ENCODE results near the gene MTFMT. TPM values are rescaled to one million over a fixed set of nuclear protein-coding genes. Genes with fewer than 3 reads are reported as not detected.

The MTFMT gene
- total RNA-seq (10 to 100 TPM; 14.8 to 42.8 (median 17.8) TPM), polyA plus RNA-seq (10 to 100 TPM in 1 of 3 donors, 1 to 10 TPM in 2; 5.2 to 11.2 (median 6.4) TPM)
- long read RNA-seq, donor 1, partial matches to known transcripts, result 0 of 6 reads
- long read RNA-seq, donor 1, other reads (novel, unspliced or antisense), result 0 of 6 reads
- long read RNA-seq, donor 2, partial matches to known transcripts, result 0 of 2 reads
- long read RNA-seq, donor 2, other reads (novel, unspliced or antisense), result 0 of 2 reads
- long read RNA-seq, donor 3, partial matches to known transcripts, result 0 of 6 reads
- long read RNA-seq, donor 3, other reads (novel, unspliced or antisense), result 0 of 6 reads
- long read RNA-seq, donor 4, transcript MTFMT-201 (9 exons, 2,734 nt), result major isoform, 5 of 10 reads
- long read RNA-seq, donor 4, partial matches to known transcripts, result 2 of 10 reads
- long read RNA-seq, donor 4, other reads (novel, unspliced or antisense), result 1 of 10 reads
- long read RNA-seq, donor 5, transcript MTFMT-201 (9 exons, 2,734 nt), result major isoform, 15 of 20 reads
- long read RNA-seq, donor 5, partial matches to known transcripts, result 1 of 20 reads
- long read RNA-seq, donor 5, other reads (novel, unspliced or antisense), result 2 of 20 reads
- long read RNA-seq, donor 6, transcript MTFMT-201 (9 exons, 2,734 nt), result major isoform, 5 of 11 reads
- long read RNA-seq, donor 6, partial matches to known transcripts, result 1 of 11 reads
- long read RNA-seq, donor 6, other reads (novel, unspliced or antisense), result 4 of 11 reads
- long read RNA-seq, donor 7, transcript MTFMT-201 (9 exons, 2,734 nt), result major isoform, 5 of 6 reads
- long read RNA-seq, donor 7, partial matches to known transcripts, result 0 of 6 reads
- long read RNA-seq, donor 7, other reads (novel, unspliced or antisense), result 0 of 6 reads
- long read RNA-seq, donor 8, partial matches to known transcripts, result 0 of 7 reads
- long read RNA-seq, donor 8, other reads (novel, unspliced or antisense), result 0 of 7 reads
- long read RNA-seq, donor 9, partial matches to known transcripts, result 0 of 4 reads
- long read RNA-seq, donor 9, other reads (novel, unspliced or antisense), result 0 of 4 reads
- long read RNA-seq, donor 10, partial matches to known transcripts, result 0 of 7 reads
- long read RNA-seq, donor 10, other reads (novel, unspliced or antisense), result 0 of 7 reads

DNA sequence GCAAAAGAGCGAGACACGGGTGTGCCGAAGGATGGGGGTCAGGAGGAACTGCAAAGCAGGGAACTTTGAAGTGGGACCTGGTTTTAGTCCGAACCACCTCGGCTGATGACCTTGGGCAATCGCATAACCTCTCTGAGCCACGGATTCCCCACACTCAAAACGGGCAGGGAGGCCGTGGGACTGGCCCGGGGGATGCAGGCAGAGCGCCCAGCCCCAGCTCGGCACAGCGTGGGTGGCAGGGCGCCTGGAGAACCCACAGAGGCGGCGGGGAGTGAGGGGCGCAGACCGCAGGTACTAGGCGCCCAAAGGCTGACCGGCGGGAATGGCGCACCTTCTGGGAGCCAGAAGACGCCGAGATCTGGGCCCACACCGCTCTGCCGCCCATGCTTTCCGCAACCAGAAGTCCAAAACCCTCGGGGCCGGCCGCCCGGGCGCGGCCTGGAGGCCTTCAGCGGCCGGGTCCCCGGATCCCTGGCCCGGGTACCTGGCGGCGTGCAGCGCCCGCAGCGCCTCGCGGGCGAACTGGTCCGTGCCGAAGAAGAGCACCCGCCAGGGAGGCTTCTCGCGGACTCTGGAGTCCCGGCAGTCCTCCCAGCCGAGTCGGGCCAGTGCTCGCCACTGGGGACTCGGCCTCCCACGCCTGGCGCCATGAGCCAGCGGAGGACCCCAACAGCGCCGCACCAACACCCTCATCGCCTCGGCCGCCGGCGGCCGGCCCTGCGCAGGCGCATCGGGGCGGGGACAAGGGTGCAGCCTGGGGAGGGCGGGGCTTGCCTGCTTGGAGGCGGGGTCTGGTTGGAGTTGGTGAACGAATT, at the start of gene MTFMT:
MTFMT (minus strand) TSS at position 719 of the 815 bp plus-strand sequence; CDS start at position 693, 26 bp downstream.
- Histone ChIP-seq H3K9me3 (replicated peaks in 1 of 3) (no peaks in the 10 kb centered on the region), H3K4me1 (replicated peaks in 1 of 2) (peaks cover 7 to 12% of the 10 kb centered on the region in 2 donors), H3K27me3 (no peaks in the 10 kb centered on the region), H3K4me3 (peak within 1 kb of the TSS; percentile 40 to 95 (median 68)), H3K36me3 (replicated peaks in 1 of 2) (peaks cover 0 to 19% of the 10 kb centered on the region in 2 donors), H3K27ac (peak within 1 kb of the TSS in 4 of 5 donors; percentile 4 to 64 (median 60))
- WGBS, 4 donors, result 0 to 1% (median 0%) methylated on average over 13 to 73 of the region's 73 CpGs
- intact Hi-C loops (cut with DNase I), result no loop called here
- DNase-seq, result peak; percentile 85 to 94 (median 92)
- TF ChIP-seq, protein P1, sequence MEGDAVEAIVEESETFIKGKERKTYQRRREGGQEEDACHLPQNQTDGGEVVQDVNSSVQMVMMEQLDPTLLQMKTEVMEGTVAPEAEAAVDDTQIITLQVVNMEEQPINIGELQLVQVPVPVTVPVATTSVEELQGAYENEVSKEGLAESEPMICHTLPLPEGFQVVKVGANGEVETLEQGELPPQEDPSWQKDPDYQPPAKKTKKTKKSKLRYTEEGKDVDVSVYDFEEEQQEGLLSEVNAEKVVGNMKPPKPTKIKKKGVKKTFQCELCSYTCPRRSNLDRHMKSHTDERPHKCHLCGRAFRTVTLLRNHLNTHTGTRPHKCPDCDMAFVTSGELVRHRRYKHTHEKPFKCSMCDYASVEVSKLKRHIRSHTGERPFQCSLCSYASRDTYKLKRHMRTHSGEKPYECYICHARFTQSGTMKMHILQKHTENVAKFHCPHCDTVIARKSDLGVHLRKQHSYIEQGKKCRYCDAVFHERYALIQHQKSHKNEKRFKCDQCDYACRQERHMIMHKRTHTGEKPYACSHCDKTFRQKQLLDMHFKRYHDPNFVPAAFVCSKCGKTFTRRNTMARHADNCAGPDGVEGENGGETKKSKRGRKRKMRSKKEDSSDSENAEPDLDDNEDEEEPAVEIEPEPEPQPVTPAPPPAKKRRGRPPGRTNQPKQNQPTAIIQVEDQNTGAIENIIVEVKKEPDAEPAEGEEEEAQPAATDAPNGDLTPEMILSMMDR (IDR thresholded peaks at IDR 0.05), result peak in 1 of 6 experiments; percentile 15
- TF ChIP-seq POLR2A (IDR thresholded peaks at IDR 0.05), result peak; percentile 67 to 79

DNA sequence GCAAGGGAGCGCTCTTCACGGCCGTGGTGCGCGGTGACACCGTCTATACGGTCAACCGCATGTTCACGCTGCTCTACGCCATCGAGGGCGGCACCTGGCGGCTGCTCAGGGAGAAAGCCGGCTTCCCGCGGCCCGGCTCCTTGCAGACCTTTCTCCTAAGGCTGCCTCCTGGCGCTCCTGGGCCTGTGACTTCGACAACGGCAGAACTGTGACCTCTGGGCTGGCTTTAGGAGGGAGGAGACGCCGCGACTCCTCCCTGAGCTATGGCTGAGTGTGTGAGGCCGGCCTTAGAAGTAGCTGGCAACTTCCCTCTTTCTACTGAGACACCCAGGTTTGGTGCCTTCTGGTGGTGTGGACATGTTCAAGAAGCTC, 48.5 kb upstream of the MTFMT start:
- Histone ChIP-seq H3K9me3 (replicated peaks in 1 of 3) (no peaks in the 10 kb centered on the region), H3K4me3 (no peak overlapping the region), H3K4me1 (replicated peaks in 1 of 2) (peaks cover 0 to 4% of the 10 kb centered on the region in 2 donors), H3K27ac (no peak overlapping the region), H3K27me3 (peaks cover 24% of the 10 kb centered on the region), H3K36me3 (replicated peaks in 1 of 2) (no peaks in the 10 kb centered on the region)
- TF ChIP-seq, protein P1 (IDR thresholded peaks at IDR 0.05), result peak; percentile 27 to 63 (median 48)
- TF ChIP-seq POLR2A (IDR thresholded peaks at IDR 0.05), result no peak
- peak; percentile 47 to 80 (median 64) for DNase-seq
- intact Hi-C loops (cut with DNase I), result no loop called here
- 18 to 20% (median 18%) methylated on average over 8 to 24 of the region's 24 CpGs; no CpG with 5 or more reads in 1 of the 4 donors for WGBS, 4 donors

DNA sequence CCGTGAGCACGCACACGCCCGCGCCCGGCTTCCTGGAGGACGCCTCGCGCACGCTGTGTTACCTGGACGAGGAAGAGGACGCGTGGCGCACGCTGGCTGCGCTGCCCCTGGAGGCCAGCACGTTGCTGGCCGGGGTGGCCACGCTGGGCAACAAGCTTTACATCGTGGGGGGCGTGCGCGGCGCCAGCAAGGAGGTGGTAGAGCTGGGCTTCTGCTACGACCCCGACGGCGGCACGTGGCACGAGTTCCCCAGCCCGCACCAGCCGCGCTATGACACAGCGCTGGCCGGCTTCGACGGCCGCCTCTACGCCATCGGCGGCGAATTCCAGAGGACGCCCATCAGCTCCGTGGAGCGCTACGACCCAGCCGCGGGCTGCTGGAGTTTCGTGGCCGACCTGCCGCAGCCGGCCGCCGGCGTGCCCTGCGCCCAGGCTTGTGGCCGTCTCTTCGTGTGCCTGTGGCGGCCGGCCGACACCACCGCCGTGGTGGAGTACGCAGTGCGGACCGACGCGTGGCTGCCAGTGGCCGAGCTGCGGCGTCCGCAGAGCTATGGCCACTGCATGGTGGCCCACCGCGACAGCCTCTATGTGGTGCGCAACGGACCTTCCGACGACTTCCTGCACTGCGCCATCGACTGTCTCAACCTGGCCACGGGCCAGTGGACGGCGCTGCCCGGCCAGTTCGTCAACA, 48.0 kb upstream of the MTFMT start:
- Histone ChIP-seq H3K36me3 (replicated peaks in 1 of 2) (no peaks in the 10 kb centered on the region), H3K27ac (no peak overlapping the region), H3K4me1 (replicated peaks in 1 of 2) (peaks cover 0 to 1% of the 10 kb centered on the region in 2 donors), H3K27me3 (peaks cover 23% of the 10 kb centered on the region), H3K4me3 (no peak overlapping the region), H3K9me3 (replicated peaks in 1 of 3) (no peaks in the 10 kb centered on the region)
- no peak for TF ChIP-seq POLR2A (IDR thresholded peaks at IDR 0.05)
- TF ChIP-seq, protein P1 (IDR thresholded peaks at IDR 0.05), result no peak
- no peak for DNase-seq
- WGBS, 4 donors, result 48 to 80% (median 56%) methylated on average over 1 to 85 of the region's 85 CpGs
- intact Hi-C loops (cut with DNase I), result no loop called here

Measured in adrenal gland (tissue), 19 donors.